HG03139 (cell line): ENCODE results near the gene HEMK1.

Experiments used
- ATAC-seq: cut with Tn5 transposase; IDR thresholded peaks from one replicate; pipeline ENCODE4 v1.9.1; 2021; ENCODE audit not compliant: unreplicated experiment

The HEMK1 gene

GRCh38 chr3:50599716-50600118, 30.4 kb downstream of the HEMK1 start:
- ATAC-seq: no peak

DNA sequence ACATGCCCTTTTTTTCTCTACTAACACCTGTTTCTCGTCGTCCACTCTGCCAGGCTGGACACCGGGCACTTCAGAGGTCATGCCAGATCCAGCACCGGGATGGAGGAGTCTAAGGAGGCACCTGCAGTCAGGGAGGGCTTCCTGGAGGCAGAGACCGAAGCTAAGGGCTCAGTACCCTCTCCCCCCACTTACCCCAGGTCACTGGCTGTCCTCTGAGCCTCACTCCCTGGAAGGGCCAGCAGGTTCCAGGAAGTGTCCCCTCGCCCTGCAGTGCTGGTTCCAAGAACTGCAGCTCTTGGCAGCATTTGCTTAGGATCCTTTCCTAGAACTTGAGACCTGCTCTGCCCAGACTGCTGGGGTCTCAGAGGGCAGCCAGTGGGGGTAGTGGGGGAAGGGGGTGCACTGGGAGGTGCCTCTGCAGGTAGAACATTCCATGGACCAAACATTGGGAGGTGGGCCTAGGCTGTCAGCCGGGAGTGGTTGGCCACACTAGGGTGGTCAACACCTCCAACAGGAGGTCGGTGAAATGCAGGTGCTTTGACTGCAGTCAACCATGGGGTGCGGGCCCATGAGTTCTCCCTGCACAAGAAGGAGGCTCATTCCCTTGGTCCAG, 30.9 kb downstream of the HEMK1 start:
- no peak for ATAC-seq

- ATAC-seq: no peak
Observed at GRCh38 chr3:50600841-50601591, 31.7 kb downstream of the HEMK1 start.

DNA sequence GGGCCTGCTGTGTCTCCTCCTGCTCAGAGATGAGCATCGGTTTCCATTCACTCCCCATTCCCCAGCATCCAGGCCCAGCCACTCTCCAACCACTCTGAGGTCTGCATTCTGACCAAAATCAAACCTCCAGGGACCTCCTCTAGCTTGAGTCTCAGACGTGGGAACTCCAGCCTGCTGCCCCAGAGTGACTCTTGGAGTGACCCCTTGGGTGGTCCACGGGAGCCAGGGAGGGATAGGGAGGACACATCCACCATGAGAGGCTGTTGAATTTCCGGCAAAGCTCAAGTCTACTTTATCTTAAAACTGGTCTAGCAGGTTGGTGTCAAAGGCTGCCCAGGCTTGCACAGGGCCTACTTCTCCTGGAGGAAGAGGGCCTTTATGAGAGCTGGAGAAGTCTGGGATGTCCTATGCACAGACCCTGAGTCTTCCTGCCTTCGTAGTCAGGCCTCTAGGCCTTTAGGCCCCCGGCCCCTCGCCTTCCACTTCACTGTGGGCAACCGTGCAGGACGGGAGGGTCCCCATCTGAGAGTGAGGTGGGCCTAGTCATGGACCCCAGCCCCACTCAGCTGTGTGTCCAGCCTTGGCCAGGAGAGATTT, 33.4 kb downstream of the HEMK1 start:
- no peak for ATAC-seq

- no peak for ATAC-seq
Observed at GRCh38 chr3:50603261-50604109, 34.2 kb downstream of the HEMK1 start.

GRCh38 chr3:50604110-50604621, 34.8 kb downstream of the HEMK1 start:
- no peak for ATAC-seq

- no peak for ATAC-seq
Observed at GRCh38 chr3:50604628-50605588, 35.6 kb downstream of the HEMK1 start.

DNA sequence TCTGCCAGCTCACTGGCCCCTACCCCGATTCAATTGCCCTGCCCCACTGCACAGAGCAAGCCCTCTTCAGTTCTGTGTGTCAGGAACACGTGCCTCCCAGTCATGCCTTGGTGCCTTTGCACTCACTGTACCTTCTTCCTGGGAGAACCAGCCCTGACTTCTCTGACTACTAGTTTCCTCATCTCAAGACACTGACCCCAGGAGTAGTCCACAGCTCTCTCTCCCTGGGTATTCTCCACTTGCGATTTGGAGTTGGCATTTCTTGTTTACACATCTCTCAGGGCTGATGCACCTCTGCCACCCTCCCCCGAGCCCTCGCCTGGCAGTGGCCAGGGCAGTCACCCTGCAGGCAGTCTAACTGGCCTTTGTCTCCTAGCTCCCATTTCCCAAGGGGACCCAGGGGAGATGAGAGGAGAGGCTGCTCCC, 36.6 kb downstream of the HEMK1 start:
- ATAC-seq: no peak

- no peak for ATAC-seq
Observed at GRCh38 chr3:50606596-50606995, 37.3 kb downstream of the HEMK1 start.

GRCh38 chr3:50607271-50608091, 38.2 kb downstream of the HEMK1 start:
- no peak for ATAC-seq

- ATAC-seq: no peak
Observed at GRCh38 chr3:50608278-50608677, 39.0 kb downstream of the HEMK1 start.

DNA sequence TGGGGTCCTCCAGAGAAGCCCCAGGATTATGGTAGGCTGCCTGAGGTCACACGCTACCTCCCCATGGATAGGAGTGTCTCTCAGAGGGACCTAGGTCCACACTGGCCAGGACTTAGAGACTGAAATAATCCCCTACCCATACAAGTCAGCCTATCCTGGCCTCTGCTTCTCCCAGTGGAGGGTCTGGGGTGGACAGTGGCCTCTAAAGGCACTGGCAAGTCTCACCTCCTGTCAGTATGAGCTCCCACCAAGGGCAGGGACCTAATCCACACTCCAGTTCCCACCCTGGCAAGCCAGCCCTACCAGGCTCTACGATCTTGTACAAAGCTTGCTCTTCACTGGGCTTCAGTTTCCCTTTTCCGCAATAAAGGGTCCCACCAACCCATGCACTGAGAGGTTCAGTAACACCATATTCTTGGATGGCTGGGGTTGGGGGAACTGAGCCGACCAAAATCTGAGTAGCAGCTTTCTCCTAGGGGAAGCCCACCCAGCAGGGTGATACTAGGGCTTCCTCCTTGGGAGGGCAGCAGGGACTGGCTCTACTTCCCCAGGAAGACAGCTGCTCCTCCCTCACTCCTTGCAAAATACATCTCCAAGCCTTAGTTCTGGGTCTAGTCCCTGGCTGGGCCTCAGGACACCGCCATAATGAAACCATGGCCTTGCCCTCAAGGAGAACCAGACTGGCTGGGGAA, 39.9 kb downstream of the HEMK1 start:
- ATAC-seq: no peak

GRCh38 chr3:50609763-50610085, 40.4 kb downstream of the HEMK1 start:
- no peak for ATAC-seq

GRCh38 chr3:50610181-50610971, 41.1 kb downstream of the HEMK1 start:
- ATAC-seq: no peak

DNA sequence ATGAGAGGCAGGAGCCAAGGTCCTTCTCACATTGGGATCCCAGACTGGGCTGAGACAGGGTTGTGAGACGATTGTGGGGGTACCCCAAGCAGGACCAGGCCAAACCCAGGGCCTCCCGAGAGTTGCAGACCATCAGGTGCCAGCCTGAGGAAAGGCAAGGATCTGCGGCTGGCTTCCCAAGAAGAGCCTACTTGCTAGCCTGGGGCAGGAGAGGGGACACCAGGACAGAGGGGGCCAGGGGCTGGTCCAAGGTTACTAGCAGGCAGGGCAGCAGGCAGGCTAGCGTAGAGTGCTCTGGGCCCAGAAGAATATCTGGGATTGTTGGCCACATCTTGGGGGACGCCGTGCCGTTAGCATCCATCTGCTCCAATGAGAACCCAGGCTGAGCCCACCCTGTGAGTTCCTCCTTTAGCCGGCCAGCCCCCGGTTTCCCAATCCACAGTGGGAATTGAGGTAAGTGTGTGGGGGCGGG, 41.7 kb downstream of the HEMK1 start:
- ATAC-seq: no peak

DNA sequence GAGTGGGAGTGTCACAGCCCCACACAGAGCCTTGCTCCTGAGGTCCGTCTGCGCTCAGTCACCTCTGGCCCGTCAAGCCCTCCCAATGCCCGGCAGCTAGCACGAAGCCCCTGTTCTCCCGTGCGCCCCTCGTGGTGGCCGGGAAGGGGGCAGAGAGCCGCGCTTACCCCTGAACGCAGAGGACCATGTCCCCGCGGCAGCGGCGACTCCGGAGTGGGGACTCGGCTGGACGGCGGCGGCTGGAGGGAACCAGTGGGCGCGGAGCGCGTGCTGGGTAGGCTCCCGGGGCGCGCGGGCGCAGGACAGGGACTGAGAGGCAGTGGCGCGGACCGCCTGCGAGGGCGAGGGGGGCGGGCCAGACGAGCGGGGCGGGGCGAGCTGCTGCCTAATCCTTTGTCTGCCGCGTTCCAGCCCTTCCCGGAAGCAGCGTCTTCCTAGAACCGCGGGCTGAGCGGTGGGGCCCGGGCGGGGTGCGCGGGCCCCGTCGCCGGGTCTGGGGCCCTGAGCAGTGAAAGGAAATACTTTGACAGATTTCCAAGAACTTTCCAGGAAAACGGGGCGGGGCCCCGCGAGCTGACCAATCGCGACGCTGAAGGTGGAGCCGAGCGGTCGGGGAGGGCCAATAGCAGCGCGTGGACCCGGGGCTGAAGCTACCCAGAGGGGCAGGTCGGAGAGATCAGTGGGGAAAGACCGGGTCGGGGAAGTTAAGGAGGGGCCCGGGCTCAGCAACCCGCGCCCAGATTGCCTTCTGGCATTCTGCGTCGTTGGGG, 42.3 kb downstream of the HEMK1 start, which contains the start of gene CISH:
Gene CISH (minus strand): TSS at position 311 of the 770 bp plus-strand sequence. CDS start 124 bp downstream, at position 187.
- peak; percentile 60 for ATAC-seq
